Islet of Langerhans (tissue), 1 donor: Measurements from ENCODE around the gene LMTK3.

ENCODE experiments used
- FAIRE-seq: peaks from one replicate; lab custom pipeline; 2011; peaks lifted over from hg19 to GRCh38; lab: Jason Lieb, UNC

LMTK3 gene

DNA sequence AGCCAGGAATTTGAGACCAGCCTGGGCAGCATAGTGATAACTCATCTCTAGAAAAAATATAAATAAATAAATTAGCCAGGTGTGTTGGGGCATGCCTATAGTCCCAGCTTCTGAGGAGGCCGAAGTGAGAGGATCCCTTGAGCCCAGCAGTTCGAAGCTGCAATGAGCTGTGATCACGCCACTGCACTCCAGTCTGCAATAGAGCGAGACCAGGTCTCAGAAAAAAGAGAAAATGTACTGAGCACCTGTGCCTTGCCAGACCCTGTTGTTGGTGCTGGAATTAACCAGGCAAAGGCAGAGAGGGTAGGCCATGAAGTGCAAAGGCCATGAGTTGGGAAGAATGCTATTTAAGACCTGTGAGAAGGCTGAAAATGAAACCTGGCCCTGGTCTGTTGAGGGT lies 39.8 kb downstream of the LMTK3 start:
- no peak for FAIRE-seq

DNA sequence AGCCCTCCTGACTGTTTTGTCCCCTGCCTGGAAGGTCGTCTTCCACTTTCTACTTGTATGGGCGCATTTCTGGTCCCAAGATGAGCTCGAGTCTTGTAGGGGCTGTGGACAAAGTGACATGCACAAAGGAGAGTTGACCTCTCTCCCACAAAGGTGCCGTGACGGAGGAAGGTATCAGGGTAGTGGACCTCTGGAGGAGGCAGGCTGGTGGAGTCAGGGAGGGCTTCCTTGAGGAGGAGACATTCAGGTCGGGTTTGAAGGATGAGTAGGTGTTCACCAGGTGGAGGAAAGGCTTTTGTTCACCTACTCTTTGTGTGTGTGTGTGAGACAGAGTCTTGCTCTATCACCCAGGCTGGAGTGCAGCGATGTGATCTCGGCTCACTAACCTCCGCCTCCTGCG lies 40.8 kb downstream of the LMTK3 start:
- FAIRE-seq, result no peak

GRCh38 chr19:48469934-48470680 lies 41.5 kb downstream of the LMTK3 start:
- no peak for FAIRE-seq

GRCh38 chr19:48469289-48469881 lies 42.2 kb downstream of the LMTK3 start, which contains the start of gene CYTH2:
Gene CYTH2 (plus strand): TSS chr19:48469369. CDS start chr19:48469508, 139 bp downstream.
- no peak for FAIRE-seq

GRCh38 chr19:48468772-48469288 lies 42.8 kb downstream of the LMTK3 start:
- peak; percentile 96 for FAIRE-seq

GRCh38 chr19:48466561-48467325 lies 44.9 kb downstream of the LMTK3 start:
- no peak for FAIRE-seq

DNA sequence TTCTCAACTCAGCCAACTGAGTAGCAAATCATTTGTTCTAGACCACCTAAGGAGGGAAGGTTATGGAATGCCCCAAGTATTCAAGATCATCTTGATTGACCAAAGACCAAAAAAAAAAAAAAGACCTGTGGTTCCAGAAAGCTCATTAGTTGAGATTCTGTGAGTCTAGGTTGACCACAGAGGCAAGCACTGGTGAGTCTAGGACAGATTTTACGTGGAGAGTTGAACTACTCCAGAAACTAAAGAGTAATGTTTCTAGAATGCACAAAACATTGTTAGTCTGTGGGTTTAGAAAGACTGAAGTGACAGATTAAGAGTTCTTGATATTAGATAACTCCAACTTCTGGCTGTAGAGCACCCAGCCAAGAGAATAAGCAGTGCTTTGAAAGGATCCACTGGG lies 46.4 kb downstream of the LMTK3 start:
- FAIRE-seq, result no peak

GRCh38 chr19:48461982-48462655 lies 49.5 kb downstream of the LMTK3 start:
- no peak for FAIRE-seq

DNA sequence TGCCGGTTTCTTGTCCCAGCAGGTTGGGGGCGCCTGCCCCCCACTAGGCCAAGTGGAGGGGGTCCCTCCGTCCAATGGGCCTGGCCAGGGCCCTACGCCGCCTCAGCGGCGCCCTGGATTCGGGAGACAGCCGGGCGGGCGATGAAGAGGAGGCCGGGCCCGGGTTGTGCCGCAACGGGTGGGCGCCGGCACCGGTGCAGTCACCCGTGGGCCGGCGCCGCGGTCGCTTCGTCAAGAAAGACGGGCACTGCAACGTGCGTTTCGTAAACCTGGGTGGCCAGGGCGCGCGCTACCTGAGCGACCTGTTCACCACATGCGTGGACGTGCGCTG lies 50.0 kb downstream of the LMTK3 start:
- FAIRE-seq, result no peak

GRCh38 chr19:48458016-48458415 lies 53.6 kb downstream of the LMTK3 start:
- no peak for FAIRE-seq

- FAIRE-seq, result no peak
Observed at GRCh38 chr19:48456864-48457263, 54.8 kb downstream of the LMTK3 start.

DNA sequence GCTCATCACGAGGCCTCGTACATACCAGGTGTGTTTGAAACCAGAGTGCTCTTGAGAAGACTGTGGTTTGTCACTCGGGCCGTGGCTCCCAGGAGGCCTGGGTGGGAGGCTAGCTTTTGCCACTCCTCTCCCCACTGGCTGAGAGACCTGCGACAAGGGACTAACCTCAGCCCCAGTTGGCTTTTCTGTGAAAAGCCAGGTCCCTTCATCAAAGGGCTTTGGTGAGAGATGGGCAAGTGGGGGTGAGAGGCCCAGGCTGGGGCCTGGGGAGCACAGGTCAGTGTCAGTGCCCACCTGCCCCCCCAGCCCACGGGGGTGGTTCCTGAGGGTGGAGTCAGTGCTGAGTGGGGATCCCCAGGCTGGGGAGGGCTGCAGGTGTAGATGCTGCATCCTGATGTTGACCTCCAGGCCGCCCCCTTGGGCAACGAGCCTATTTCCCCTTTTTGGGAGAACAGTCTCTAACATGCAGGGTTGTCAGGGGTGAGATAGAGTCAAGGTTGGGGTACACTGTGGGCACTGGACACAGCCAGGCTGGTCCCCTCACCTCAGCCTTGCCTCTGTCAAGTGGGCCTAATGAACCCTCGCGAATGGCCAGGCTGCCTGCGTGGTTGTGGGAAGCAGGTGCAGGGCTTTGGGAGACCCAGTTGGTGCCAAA lies 55.6 kb downstream of the LMTK3 start:
- no peak for FAIRE-seq

- no peak for FAIRE-seq
Observed at GRCh38 chr19:48455171-48455907, 56.3 kb downstream of the LMTK3 start, which contains the start of gene KCNJ14. Gene KCNJ14 (plus strand): TSS chr19:48455574. CDS start chr19:48461725, 6,151 bp downstream.

DNA sequence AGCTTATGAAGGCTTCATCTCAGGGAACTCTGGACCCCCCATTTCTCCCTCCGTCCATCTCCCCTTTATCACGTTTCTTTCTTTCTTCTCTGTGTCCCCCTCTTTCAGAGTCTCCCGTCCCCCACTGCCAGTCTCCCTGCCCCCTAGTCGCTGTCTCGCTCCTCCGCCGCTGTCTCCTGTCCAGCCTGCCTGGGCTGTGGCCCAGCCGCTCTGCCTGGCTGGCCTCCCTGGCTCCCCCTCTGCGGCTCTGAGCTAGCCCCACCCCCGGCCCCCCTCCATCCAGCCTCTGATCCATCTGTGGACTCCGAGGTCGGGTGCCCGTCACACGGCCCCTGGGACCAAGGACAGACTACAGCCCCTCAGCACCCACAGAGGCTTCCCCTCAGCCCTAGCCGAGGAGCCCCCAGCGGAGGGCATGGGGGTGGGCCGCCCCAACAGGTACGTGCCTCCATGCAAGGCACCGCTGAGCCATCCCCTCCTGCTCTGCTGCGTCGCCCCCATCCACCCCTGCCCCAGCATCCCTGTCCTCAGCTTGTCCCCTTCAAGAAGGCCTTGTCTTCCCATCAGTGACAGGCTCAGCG lies 57.4 kb downstream of the LMTK3 start:
- no peak for FAIRE-seq

- no peak for FAIRE-seq
Observed at GRCh38 chr19:48452289-48453190, 59.1 kb downstream of the LMTK3 start.

DNA sequence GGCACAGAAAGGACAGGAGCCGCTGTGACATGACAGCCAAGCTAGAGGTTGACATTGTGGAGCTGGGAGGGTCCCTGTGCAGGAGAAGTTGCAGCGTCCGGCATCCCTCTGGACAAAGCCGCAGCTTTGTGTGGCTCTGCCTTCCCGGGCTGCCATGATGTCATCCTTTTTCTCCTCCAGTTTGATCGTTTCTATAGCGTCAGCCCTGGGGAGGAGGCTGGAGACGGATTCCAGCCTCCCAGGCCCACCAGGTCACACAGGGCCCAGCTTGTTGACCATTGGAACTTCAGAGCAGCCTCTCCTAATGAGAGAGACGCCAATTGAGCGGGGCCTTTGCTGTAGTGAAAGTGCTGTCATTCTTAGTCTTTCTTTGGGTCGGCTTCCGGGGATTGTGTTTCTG lies 60.0 kb downstream of the LMTK3 start:
- no peak for FAIRE-seq

GRCh38 chr19:48450863-48451262 lies 60.8 kb downstream of the LMTK3 start:
- FAIRE-seq, result no peak

- no peak for FAIRE-seq
Observed at GRCh38 chr19:48450441-48450840, 61.2 kb downstream of the LMTK3 start.

- FAIRE-seq, result no peak
Observed at GRCh38 chr19:48448563-48448962, 63.1 kb downstream of the LMTK3 start.

- FAIRE-seq, result no peak
Observed at GRCh38 chr19:48446579-48446978, 65.1 kb downstream of the LMTK3 start.
